Measurements from ENCODE around the gene RPS6KL1. TPM values are rescaled to one million over a fixed set of nuclear protein-coding genes. Genes with fewer than 3 reads are reported as not detected.

RPS6KL1 gene
- polyA plus RNA-seq, 3 donors = 0.79 to 1.9 (median 1.6) TPM

GRCh38 chr14:74871819-74872218 is 51.2 kb downstream of the RPS6KL1 start:
- no peak for DNase-seq (ENCODE audit: extremely low read depth in 1 of 11, low read depth in 9 of 11, low spot score in 4 of 11)

- DNase-seq (ENCODE audit: extremely low read depth in 1 of 11, low read depth in 9 of 11, low spot score in 4 of 11) = no peak
These were observed 54.3 kb downstream of the RPS6KL1 start for GRCh38 chr14:74868739-74869138.

GRCh38 chr14:74867673-74868072 is 55.4 kb downstream of the RPS6KL1 start:
- DNase-seq (ENCODE audit: extremely low read depth in 1 of 11, low read depth in 9 of 11, low spot score in 4 of 11) = no peak

GRCh38 chr14:74866708-74867389 is 56.2 kb downstream of the RPS6KL1 start:
- DNase-seq (ENCODE audit: extremely low read depth in 1 of 11, low read depth in 9 of 11, low spot score in 4 of 11) = no peak

- no peak for DNase-seq (ENCODE audit: extremely low read depth in 1 of 11, low read depth in 9 of 11, low spot score in 4 of 11)
These were observed 57.9 kb downstream of the RPS6KL1 start for GRCh38 chr14:74865156-74865555.

GRCh38 chr14:74864198-74864597 is 58.9 kb downstream of the RPS6KL1 start:
- DNase-seq (ENCODE audit: extremely low read depth in 1 of 11, low read depth in 9 of 11, low spot score in 4 of 11) = no peak

- DNase-seq (ENCODE audit: extremely low read depth in 1 of 11, low read depth in 9 of 11, low spot score in 4 of 11) = no peak
These were observed 59.8 kb downstream of the RPS6KL1 start for GRCh38 chr14:74863274-74863673.

GRCh38 chr14:74861734-74862090 is 61.3 kb downstream of the RPS6KL1 start:
- no peak for DNase-seq (ENCODE audit: extremely low read depth in 1 of 11, low read depth in 9 of 11, low spot score in 4 of 11)

GRCh38 chr14:74860899-74861733 is 61.9 kb downstream of the RPS6KL1 start:
- peak; percentile 55 to 86 (median 71) for DNase-seq (ENCODE audit: extremely low read depth in 1 of 11, low read depth in 9 of 11, low spot score in 4 of 11)

GRCh38 chr14:74859757-74860552 is 63.1 kb downstream of the RPS6KL1 start:
- no peak for DNase-seq (ENCODE audit: extremely low read depth in 1 of 11, low read depth in 9 of 11, low spot score in 4 of 11)

- DNase-seq (ENCODE audit: extremely low read depth in 1 of 11, low read depth in 9 of 11, low spot score in 4 of 11) = no peak
These were observed 65.0 kb downstream of the RPS6KL1 start for GRCh38 chr14:74858022-74858421.

- DNase-seq (ENCODE audit: extremely low read depth in 1 of 11, low read depth in 9 of 11, low spot score in 4 of 11) = no peak
These were observed 66.7 kb downstream of the RPS6KL1 start for GRCh38 chr14:74856366-74856765.

- DNase-seq (ENCODE audit: extremely low read depth in 1 of 11, low read depth in 9 of 11, low spot score in 4 of 11) = no peak
These were observed 67.1 kb downstream of the RPS6KL1 start for GRCh38 chr14:74855945-74856344.

GRCh38 chr14:74855021-74855420 is 68.0 kb downstream of the RPS6KL1 start:
- no peak for DNase-seq (ENCODE audit: extremely low read depth in 1 of 11, low read depth in 9 of 11, low spot score in 4 of 11)

Other genes with a start within 250 kb of the RPS6KL1 start
- gene AREL1, start 210.2 kb downstream of the RPS6KL1 start, polyA plus RNA-seq (ENCODE audit: insufficient read length in 3 of 3) = 10 to 100 TPM; 33.3 to 35.1 (median 33.4) TPM
- gene FCF1, start 210.1 kb downstream of the RPS6KL1 start, polyA plus RNA-seq (ENCODE audit: insufficient read length in 3 of 3) = 10 to 100 TPM; 55.7 to 67.7 (median 56.2) TPM
- 100 to 1,000 TPM in 1 of 3 donors, 10 to 100 TPM in 2; 94.2 to 115 (median 98.0) TPM for gene YLPM1, start 159.9 kb downstream of the RPS6KL1 start, polyA plus RNA-seq (ENCODE audit: insufficient read length in 3 of 3)
- gene PROX2, start 47.1 kb downstream of the RPS6KL1 start, polyA plus RNA-seq (ENCODE audit: insufficient read length in 3 of 3) = 1 to 10 TPM in 2 of 3 donors, under 1 TPM in 1; 0.98 to 2.9 (median 1.2) TPM
- gene DLST, start 41.3 kb downstream of the RPS6KL1 start, polyA plus RNA-seq (ENCODE audit: insufficient read length in 3 of 3) = 100 to 1,000 TPM; 116 to 132 (median 122) TPM
- gene PGF, start 32.3 kb upstream of the RPS6KL1 start, polyA plus RNA-seq (ENCODE audit: insufficient read length in 3 of 3) = 10 to 100 TPM in 1 of 3 donors, 1 to 10 TPM in 2; 6.7 to 12.0 (median 8.2) TPM
- gene EIF2B2, start 79.7 kb upstream of the RPS6KL1 start, polyA plus RNA-seq (ENCODE audit: insufficient read length in 3 of 3) = 10 to 100 TPM; 58.5 to 63.5 (median 60.1) TPM
- 10 to 100 TPM; 29.7 to 43.7 (median 34.6) TPM for gene MLH3, start 128.2 kb upstream of the RPS6KL1 start, polyA plus RNA-seq (ENCODE audit: insufficient read length in 3 of 3)
- gene ACYP1, start 140.8 kb upstream of the RPS6KL1 start, polyA plus RNA-seq (ENCODE audit: insufficient read length in 3 of 3) = 10 to 100 TPM; 29.2 to 54.5 (median 32.8) TPM
- 1 to 10 TPM; 6.3 to 9.3 (median 7.0) TPM for gene ZC2HC1C, start 146.4 kb upstream of the RPS6KL1 start, polyA plus RNA-seq (ENCODE audit: insufficient read length in 3 of 3)
- 100 to 1,000 TPM; 129 to 142 (median 130) TPM for gene NEK9, start 203.8 kb upstream of the RPS6KL1 start, polyA plus RNA-seq (ENCODE audit: insufficient read length in 3 of 3)

Measured in renal cortex interstitium (tissue), 11 donors.